SU-DHL-6 (cell line): ENCODE data around the gene PDCD5.
A peak's percentile ranks its signal among the peaks of the same experiment; 100 is the strongest.
"Not testable (repeated sequence)": the region's sequence is repeated elsewhere in the genome, so short reads cannot be mapped to it uniquely, and the experiment has no call there.

Experiments
- H2AFZ ChIP-seq: fragments of 200-600 bp; sonication (generic); 2 replicates; pipeline ENCODE4 v1.6.1; 2014; ENCODE audit warnings: low read depth, mild to moderate bottlenecking, moderate library complexity, mixed read lengths, antibody characterized with exemption, low read length; ENCODE audit not compliant: severe bottlenecking
- H3F3A ChIP-seq: fragments of 200-600 bp; shearing (Covaris generic); 2 replicates; pipeline ENCODE4 v1.6.0; 2016; ENCODE audit warnings: antibody characterized with exemption, mild to moderate bottlenecking; ENCODE audit not compliant: insufficient read depth
- H3K27ac ChIP-seq: fragments of 200-600 bp; sonication (generic); 2 replicates; pipeline ENCODE4 v1.5.1; 2016; ENCODE audit warnings: low read depth, mild to moderate bottlenecking, low read length, moderate library complexity, mixed read lengths
- H3K27me3 ChIP-seq: fragments of 200-600 bp; sonication (generic), shearing (Covaris generic); 2 replicates; pipeline ENCODE4 v1.6.0; 2014; ENCODE audit warnings: mild to moderate bottlenecking, low read length
- H3K36me3 ChIP-seq: fragments of 200-600 bp; sonication (generic); 2 replicates; pipeline ENCODE4 v1.6.1; 2014; ENCODE audit warnings: mild to moderate bottlenecking, low read length, mixed read lengths
- H3K4me2 ChIP-seq: fragments of 300-600, 200-600 bp; shearing (Covaris generic), sonication (generic); 2 replicates; pipeline ENCODE4 v1.6.0; 2014; ENCODE audit warnings: low read length, low read depth, mild to moderate bottlenecking; ENCODE audit not compliant: poor library complexity, severe bottlenecking
- H3K4me3 ChIP-seq: fragments of 200-600 bp; sonication (generic); 2 replicates; pipeline ENCODE4 v1.5.1; 2014; ENCODE audit warnings: antibody characterized with exemption, low read length, mild to moderate bottlenecking, mixed read lengths; ENCODE audit not compliant: insufficient read depth, poor library complexity, severe bottlenecking
- H3K79me2 ChIP-seq: fragments of 200-600 bp; sonication (generic); 2 replicates; pipeline ENCODE4 v1.6.1; 2014; ENCODE audit warnings: mild to moderate bottlenecking, low read length, moderate library complexity; ENCODE audit not compliant: insufficient read depth
- H3K9ac ChIP-seq: fragments of 200-600 bp; sonication (generic); 2 replicates; pipeline ENCODE4 v1.7.0; 2014; ENCODE audit warnings: mild to moderate bottlenecking, low read length
- H3K9me2 ChIP-seq: fragments of 200-600 bp; sonication (generic); replicated peaks from 2 replicates; pipeline ENCODE4 v1.6.1; 2014; ENCODE audit warnings: low read length; ENCODE audit not compliant: insufficient read depth
- H3K9me3 ChIP-seq: fragments of 200-600 bp; sonication (generic); 2 replicates; pipeline ENCODE4 v1.6.1; 2014; ENCODE audit warnings: low read length, mixed read lengths; ENCODE audit not compliant: insufficient read depth
- H4K20me1 ChIP-seq: fragments of 200-600 bp; sonication (generic); 2 replicates; pipeline ENCODE4 v1.6.1; 2014; ENCODE audit warnings: low read depth, mild to moderate bottlenecking, antibody characterized with exemption, low read length, moderate library complexity, mixed read lengths
- EZH2phosphoT487 ChIP-seq: fragments of 200-600 bp; sonication (generic), shearing (Covaris generic); conservative IDR thresholded peaks from 2 replicates; pipeline ENCODE4 v1.6.1; 2018; ENCODE audit warnings: mild to moderate bottlenecking, antibody characterized with exemption, low read length, moderate library complexity, mixed read lengths
- TF ChIP-seq, protein P1 (sequence below): fragments of 200-600 bp; sonication (generic); IDR thresholded peaks from one replicate; pipeline ENCODE4 v1.5.1; 2017; ENCODE audit warnings: antibody characterized with exemption, mild to moderate bottlenecking, low read length, moderate library complexity; ENCODE audit not compliant: insufficient read depth, poor library complexity, severe bottlenecking

PDCD5 gene

GRCh38 chr19:32566246-32566830 is 14.7 kb upstream of the PDCD5 start:
- Histone ChIP-seq H3K27ac (no peak overlapping the region), H2AFZ (no peak overlapping the region), H3K4me3 (no peak overlapping the region), H3K27me3 (no peaks in the 10 kb centered on the region), H3K9ac (no peak overlapping the region), H3K36me3 (no peaks in the 10 kb centered on the region), H3K79me2 (no peaks in the 10 kb centered on the region), H3K9me2 (no peaks in the 10 kb centered on the region), H3K4me2 (no peak overlapping the region), H4K20me1 (no peaks in the 10 kb centered on the region), H3K9me3 (no peaks in the 10 kb centered on the region), H3F3A (no peaks in the 10 kb centered on the region)
- TF ChIP-seq, protein P1, sequence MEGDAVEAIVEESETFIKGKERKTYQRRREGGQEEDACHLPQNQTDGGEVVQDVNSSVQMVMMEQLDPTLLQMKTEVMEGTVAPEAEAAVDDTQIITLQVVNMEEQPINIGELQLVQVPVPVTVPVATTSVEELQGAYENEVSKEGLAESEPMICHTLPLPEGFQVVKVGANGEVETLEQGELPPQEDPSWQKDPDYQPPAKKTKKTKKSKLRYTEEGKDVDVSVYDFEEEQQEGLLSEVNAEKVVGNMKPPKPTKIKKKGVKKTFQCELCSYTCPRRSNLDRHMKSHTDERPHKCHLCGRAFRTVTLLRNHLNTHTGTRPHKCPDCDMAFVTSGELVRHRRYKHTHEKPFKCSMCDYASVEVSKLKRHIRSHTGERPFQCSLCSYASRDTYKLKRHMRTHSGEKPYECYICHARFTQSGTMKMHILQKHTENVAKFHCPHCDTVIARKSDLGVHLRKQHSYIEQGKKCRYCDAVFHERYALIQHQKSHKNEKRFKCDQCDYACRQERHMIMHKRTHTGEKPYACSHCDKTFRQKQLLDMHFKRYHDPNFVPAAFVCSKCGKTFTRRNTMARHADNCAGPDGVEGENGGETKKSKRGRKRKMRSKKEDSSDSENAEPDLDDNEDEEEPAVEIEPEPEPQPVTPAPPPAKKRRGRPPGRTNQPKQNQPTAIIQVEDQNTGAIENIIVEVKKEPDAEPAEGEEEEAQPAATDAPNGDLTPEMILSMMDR = no peak
- no peak for TF ChIP-seq EZH2phosphoT487

GRCh38 chr19:32567486-32567885 is 13.5 kb upstream of the PDCD5 start:
- Histone ChIP-seq H3F3A (no peaks in the 10 kb centered on the region), H2AFZ (no peak overlapping the region), H3K27ac (no peak overlapping the region), H3K4me2 (no peak overlapping the region), H3K9me2 (no peaks in the 10 kb centered on the region), H3K79me2 (no peaks in the 10 kb centered on the region), H3K9me3 (no peaks in the 10 kb centered on the region), H4K20me1 (no peaks in the 10 kb centered on the region), H3K4me3 (no peak overlapping the region), H3K36me3 (no peaks in the 10 kb centered on the region), H3K9ac (no peak overlapping the region), H3K27me3 (no peaks in the 10 kb centered on the region)
- no peak for TF ChIP-seq EZH2phosphoT487
- TF ChIP-seq, protein P1 = no peak

GRCh38 chr19:32570081-32570785 is 10.8 kb upstream of the PDCD5 start:
- Histone ChIP-seq H3K9me3 (no peaks in the 10 kb centered on the region), H3F3A (no peaks in the 10 kb centered on the region), H3K4me2 (no peak overlapping the region), H3K79me2 (no peaks in the 10 kb centered on the region), H3K36me3 (no peaks in the 10 kb centered on the region), H3K27me3 (no peaks in the 10 kb centered on the region), H3K9ac (no peak overlapping the region), H3K4me3 (no peak overlapping the region), H4K20me1 (no peaks in the 10 kb centered on the region), H2AFZ (no peak overlapping the region), H3K9me2 (no peaks in the 10 kb centered on the region), H3K27ac (no peak overlapping the region)
- TF ChIP-seq EZH2phosphoT487 = no peak
- TF ChIP-seq, protein P1 = peak; percentile 36

- H3K4me2 ChIP-seq, H3K9me3 ChIP-seq, H3K27ac ChIP-seq, H3K27me3 ChIP-seq, H3K36me3 ChIP-seq, H3F3A ChIP-seq, H3K9me2 ChIP-seq, H3K9ac ChIP-seq, H3K79me2 ChIP-seq, H3K4me3 ChIP-seq, H4K20me1 ChIP-seq, H2AFZ ChIP-seq: not testable (repeated sequence)
Measured at GRCh38 chr19:32571471-32572075, 9.4 kb upstream of the PDCD5 start.

DNA sequence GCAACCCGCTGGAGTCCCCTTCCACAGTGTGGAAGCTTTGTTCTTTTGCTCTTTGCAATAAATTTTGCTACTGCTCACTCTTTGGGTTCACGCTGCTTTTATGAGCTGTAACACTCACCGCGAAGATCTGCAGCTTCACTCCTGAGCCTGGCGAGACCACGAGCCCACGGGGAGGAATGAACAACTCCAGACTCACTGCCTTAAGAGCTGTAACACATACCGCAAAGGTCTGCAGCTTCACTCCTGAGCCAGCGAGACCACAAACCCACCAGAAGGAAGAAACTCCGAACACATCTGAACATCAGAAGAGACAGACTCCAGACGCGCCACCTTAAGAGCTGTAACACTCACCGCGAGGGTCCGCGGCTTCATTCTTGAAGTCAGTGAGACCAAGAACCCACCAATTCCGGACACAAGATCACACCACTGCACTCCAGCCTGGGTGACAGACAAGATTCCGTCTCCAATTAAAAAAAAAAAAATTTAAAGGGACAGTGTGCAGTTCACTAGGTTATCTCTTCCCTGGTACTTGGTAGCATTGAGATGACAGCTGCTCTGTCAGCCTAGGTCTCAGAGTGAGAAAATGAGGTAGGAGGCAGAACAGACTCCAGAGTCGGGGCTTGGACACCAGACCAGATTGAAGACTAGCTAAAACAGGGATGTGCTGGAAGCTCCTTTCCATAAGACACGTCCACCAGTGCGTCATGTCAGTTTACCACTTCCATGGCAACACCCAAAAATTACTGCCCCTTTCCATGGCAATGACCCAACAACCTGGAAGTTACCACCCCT is 8.1 kb upstream of the PDCD5 start:
- H3K27me3 ChIP-seq, H3K4me3 ChIP-seq, H3K4me2 ChIP-seq, H2AFZ ChIP-seq, H3K9ac ChIP-seq, H3K79me2 ChIP-seq, H3F3A ChIP-seq, H3K9me2 ChIP-seq, H3K27ac ChIP-seq, H4K20me1 ChIP-seq, H3K9me3 ChIP-seq, H3K36me3 ChIP-seq: not testable (repeated sequence)
